HCEC 1CT (cell line): ENCODE measurements around the gene USH2A.

ENCODE experiments used
- DNase-seq: peaks from one replicate; pipeline ENCODE4 v3.0.0-alpha.2; 2017

USH2A gene

GRCh38 chr1:215765833-215766232, 657.4 kb downstream of the USH2A start:
- DNase-seq, result no peak

DNA sequence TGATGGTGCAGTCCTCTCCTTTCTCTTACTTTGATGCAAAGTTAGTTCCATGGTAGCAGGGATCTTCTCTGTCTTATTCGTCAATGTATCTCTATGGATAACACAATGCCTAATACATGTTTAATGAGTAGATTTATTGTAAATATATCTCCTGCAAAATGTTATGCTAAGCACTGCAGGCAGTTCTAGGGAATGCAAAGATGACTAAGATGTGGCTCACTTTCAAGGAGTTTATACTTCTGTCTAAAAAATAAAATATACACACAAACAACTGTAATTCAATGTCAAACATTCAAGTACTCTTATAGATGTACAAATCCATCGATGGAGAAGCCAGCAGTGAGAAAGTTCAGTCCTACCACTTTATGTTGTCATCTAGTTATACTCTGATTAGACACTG, 661.8 kb downstream of the USH2A start:
- peak; percentile 64 for DNase-seq

DNA sequence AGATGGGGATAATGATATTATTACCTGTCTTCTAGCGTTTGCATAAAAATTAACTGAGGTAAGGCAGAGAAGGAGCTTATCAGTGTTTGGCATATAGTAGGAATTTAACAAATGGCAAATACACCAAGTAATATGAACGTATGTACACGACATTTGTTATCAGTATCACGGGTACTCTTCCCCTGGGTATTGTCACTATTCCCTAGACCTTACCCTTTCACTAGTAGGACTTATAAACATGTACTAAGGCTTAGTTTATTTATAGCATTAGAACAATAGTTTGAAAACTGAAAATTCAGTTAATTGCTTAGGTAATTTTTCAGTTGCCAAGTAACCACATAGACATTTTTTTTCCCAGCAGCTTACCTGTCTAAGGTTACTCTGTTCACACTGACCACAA, 669.1 kb downstream of the USH2A start:
- DNase-seq, result no peak

DNA sequence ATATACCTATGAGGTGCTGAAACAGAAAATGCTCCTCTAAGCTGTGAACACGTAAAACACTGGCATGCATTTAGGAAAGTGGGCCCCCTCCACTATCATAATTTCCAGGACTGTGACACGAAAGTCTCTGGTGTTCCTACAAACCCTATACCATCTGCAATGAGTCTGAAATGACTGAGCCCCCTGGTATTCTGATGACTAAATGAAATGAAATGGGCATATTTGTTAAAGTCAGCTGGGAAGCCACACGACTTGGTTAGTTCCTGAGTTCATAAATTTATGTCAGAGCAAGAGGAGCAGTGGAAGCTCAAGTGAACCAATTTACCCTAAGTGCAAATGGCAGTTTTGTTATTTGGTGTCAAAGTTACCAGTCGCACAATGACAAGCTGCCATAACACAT, 673.8 kb downstream of the USH2A start:
- DNase-seq, result peak; percentile 93

- DNase-seq, result no peak
These were observed 674.8 kb downstream of the USH2A start for GRCh38 chr1:215748431-215748830.

- peak; percentile 18 for DNase-seq
These were observed 678.8 kb downstream of the USH2A start for GRCh38 chr1:215744419-215744818.

- no peak for DNase-seq
These were observed 684.2 kb downstream of the USH2A start for GRCh38 chr1:215739025-215739424.

DNA sequence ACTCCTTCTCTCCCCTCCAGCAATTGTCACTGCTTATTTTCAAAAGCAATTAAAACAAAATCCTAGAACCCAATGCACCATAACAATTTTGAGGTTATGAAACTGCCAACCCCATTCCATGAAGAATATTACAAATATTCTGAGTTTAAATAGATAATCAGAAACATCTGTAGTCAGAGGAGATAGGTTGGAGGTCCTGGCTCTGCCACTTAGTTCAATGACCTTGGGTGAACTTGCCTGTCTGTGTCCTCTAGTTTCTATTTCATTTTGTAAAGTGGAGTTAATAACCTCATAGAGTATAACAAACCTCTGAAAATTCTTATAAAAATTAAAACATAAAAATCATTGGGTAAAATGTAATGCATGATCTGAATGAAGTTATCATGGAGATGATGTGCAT, 691.5 kb downstream of the USH2A start:
- no peak for DNase-seq

- DNase-seq, result no peak
These were observed 692.6 kb downstream of the USH2A start for GRCh38 chr1:215730600-215730999.

DNA sequence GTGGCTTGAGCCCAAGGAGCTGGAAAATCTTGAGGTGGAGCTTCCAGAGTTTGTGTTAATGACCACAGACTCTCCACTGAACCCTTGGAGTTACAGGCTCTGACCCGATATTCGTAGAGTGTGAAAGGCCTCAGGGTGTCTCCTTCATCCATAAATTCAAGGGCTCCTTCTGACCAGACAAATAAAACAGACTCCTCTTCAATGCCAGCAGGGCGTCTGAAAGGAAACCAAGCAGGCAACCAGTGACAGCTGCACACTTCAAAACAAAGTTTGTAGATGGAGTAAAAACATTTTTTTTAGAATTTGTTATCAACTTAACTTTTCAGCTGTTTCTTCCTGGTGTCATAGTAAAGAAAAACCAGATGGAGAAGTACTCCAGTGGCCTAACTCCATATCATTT, 695.1 kb downstream of the USH2A start:
- no peak for DNase-seq

- DNase-seq, result no peak
These were observed 703.1 kb downstream of the USH2A start for GRCh38 chr1:215720126-215720525.

DNA sequence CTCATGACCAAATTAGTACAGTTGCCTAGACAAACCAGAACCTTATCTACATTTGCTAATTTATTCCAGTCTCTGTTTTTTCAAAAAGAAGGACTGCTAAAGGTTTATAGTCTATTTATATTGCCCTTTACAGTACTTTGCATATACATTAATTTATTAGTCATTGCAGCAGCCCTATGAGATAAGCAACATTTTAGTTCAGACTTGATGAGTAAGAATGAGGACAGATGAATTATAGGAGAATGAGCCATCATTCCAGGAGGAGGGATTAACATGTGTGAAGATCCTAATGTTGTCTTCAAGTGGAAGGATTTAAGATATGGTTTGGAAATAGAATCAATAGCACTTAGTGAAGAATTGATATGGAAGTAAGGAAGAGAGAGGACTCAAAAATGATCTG, 703.7 kb downstream of the USH2A start:
- peak; percentile 75 for DNase-seq

DNA sequence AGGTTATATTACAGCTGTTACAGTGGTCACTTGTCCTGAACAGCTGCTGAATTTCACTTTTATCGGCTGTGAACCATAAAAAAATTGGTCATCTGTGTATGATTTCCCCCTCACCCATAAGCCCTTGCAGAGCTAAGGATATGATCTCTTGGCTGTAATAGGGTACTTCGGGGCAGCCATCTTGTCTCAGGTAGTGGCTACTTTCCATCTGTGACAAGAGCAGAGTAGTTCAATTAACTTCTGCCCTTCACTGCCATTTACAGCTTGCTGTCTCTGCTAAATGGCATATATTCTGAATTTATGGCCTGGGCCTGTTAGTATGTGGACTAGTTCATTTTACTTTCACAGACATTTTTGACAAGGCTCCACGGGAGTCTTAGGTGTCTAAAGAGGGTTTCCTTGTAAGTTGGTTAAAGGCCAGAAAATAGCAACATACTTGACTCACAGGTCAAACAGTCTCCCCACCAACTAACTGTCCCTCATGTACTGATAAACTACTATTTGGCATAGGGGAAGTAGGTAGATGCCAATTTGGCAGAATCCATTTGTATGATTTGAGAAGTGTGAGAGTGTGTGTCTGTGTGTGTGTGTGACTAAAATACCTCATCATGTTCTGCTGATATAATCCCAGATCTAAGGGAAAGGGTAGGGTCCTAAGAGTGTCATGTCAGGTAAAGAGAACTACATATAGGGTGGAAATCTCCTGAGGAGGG, 704.5 kb downstream of the USH2A start:
- peak; percentile 16 for DNase-seq

DNA sequence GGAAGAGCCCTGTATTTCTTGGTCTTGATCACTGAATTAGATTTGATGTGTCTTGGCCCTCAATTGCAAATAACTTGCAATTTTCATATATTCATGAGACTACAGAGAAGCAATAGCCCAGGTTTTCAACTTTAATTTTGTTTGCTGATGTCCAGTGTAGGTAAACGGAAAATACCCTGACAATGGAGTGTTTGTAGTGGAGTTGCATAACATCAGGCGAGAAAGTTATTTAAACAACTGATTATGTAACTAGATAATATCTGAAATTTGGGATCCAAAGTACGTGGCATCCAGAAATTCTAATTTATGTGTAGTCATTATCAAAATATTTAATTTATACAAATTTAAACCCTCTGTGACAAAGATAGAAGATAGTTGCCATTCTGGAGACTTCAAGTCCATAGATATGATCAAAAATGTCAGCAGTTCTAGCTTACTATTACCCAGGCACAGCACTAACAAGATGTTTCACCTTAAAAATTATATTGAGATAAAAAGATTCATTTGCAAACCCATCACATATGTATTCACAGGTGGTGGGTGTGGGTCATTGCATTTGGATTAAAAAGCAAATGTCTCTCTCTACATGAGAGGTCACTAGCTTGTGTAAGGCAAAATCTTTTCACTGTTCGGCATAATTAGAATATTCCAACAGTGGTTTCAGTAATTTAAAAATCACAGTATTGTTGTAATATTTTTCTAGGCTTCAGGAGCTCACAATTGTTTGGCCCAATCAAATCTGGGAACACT, 705.4 kb downstream of the USH2A start:
- DNase-seq, result no peak

- DNase-seq, result no peak
These were observed 712.4 kb downstream of the USH2A start for GRCh38 chr1:215710899-215711225.

GRCh38 chr1:215710036-215710898, 713.0 kb downstream of the USH2A start:
- DNase-seq, result peak; percentile 74

GRCh38 chr1:215704089-215704860, 719.0 kb downstream of the USH2A start:
- peak; percentile 59 for DNase-seq

DNA sequence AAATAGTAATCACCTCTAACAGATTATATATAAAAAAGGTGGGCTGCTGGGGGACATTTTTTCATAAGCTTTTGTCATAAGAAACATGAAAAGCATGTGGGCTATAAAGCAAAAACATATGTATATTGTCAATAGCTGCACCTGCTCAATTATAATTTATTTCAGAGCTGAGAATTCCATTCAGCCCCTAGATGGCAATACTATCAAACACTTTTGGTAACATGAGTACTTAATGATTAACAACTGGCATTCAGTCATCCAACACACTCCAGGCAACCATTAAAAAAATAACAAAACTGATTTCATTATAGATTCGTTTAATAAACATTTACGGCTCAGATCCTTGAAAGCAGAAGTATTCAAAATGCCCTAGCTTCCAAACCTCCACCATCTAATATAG, 741.0 kb downstream of the USH2A start:
- peak; percentile 50 for DNase-seq

GRCh38 chr1:215681041-215681440, 742.2 kb downstream of the USH2A start:
- no peak for DNase-seq

- no peak for DNase-seq
These were observed 744.0 kb downstream of the USH2A start for GRCh38 chr1:215679231-215679630.

DNA sequence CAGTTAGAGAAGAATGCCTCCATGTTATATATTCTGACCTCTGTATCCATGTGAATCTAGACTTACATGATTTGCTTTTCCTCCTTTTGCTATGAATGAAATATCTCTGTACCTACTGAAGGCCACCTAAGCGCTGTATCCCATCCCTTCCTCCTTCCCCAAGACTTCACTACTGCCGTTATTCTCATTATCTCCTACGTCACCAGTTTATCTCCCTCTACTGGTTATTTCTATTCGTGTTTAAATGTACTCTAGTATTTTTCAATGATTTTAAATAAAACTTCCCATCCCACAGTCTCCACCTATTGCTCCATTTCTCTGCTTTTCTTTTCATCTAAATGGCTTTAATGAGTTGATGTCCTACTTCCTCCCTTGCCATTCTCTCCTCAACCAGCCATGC, 746.1 kb downstream of the USH2A start:
- DNase-seq, result no peak

DNA sequence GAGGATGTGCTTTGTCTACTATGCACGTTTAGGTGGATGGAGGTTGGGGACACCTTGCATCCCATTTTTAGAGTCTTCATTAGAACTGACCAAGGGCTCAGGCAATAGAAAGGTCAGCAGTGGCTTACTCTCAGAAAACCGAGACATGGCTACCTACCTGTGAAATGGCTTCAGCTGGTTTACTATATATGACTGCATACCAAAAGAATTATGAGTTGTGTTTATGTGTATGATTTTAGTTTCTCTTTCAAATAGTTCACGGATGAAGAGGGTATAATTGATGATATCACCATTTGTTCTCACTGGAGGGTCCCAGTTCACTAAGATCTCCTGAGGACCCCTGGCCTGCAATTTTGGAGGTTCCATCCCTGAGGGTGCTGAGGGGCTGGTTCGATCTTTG, 749.3 kb downstream of the USH2A start:
- DNase-seq, result no peak

DNA sequence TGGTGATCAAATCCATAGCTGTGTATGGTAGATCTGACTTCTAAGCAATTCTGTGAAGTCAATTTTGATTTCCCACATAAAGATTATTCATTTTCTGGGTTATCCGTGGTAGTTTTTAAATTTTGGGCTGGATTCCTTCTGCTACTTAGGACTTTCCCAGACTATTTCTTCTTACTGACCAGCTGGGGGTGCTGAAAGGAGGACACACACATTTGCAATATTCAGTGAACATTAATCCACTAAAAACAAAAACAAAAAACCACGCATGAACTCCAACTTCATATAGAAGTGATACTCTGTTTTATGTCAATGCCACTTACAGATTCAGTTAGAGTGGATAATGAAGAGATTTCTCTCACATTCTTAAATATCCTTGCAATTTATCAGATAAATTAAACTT, 750.8 kb downstream of the USH2A start:
- DNase-seq, result peak; percentile 17
